ENCODE data around the gene CD99L2. TPM values are rescaled to one million over a fixed set of nuclear protein-coding genes. Genes with fewer than 3 reads are reported as not detected.

The CD99L2 gene
- total RNA-seq, 1 donor from 2014 or later = 61.9 TPM

GRCh38 chrX:150781677-150782076, 116.8 kb downstream of the CD99L2 start:
- Mint-ChIP-seq H3K27ac (ENCODE audit: unreplicated experiment) (no peak overlapping the region), H3K4me3 (ENCODE audit: unreplicated experiment) (no peak overlapping the region), H3K4me1 (ENCODE audit: unreplicated experiment) (no peaks in the 10 kb centered on the region), H3K36me3 (ENCODE audit: unreplicated experiment) (no peaks in the 10 kb centered on the region), H3K9me3 (ENCODE audit: unreplicated experiment) (no peaks in the 10 kb centered on the region), H3K27me3 (ENCODE audit: unreplicated experiment) (no peaks in the 10 kb centered on the region)
- TF ChIP-seq CTCF (IDR thresholded peaks at IDR 0.05) = no peak
- peak; percentile 65 for DNase-seq (ENCODE audit: extremely low spot score, unreplicated experiment)

GRCh38 chrX:150779385-150779784, 119.1 kb downstream of the CD99L2 start:
- no peak for TF ChIP-seq CTCF (IDR thresholded peaks at IDR 0.05)
- Mint-ChIP-seq H3K4me3 (ENCODE audit: unreplicated experiment) (no peak overlapping the region), H3K27ac (ENCODE audit: unreplicated experiment) (no peak overlapping the region), H3K27me3 (ENCODE audit: unreplicated experiment) (no peaks in the 10 kb centered on the region), H3K9me3 (ENCODE audit: unreplicated experiment) (no peaks in the 10 kb centered on the region), H3K4me1 (ENCODE audit: unreplicated experiment) (no peaks in the 10 kb centered on the region), H3K36me3 (ENCODE audit: unreplicated experiment) (peaks cover 6% of the 10 kb centered on the region)
- DNase-seq (ENCODE audit: extremely low spot score, unreplicated experiment) = no peak

DNA sequence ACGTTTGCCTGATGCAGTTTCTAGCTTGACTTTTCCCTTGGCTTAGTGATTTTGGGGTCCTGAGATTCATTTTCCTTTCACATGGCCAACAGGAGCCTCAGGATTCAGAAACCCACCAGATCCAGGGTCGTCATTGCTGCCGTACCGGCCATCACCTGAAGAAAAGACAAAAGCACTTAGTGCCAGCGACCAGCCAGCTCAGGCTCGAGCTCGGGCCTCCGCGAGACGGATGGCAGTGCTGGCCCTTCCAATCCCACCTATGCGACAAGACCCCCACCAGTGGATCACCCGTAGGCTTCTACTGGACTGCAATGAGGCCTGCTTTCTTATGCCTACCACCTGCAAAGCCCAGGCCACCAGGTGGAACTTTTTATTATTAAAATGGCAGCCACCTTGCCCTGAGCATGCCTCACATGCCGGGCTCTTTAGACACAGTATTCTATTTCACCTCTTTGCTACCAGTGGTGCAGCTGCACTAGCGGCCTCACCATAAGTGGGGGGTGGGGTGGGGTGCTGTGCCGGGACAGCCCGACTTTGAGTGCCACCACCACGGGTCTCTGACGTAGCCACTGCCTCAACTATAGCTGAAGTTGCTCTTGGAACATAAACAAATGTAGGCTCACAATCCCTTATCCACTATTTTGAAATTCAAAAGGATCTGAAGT, 121.0 kb downstream of the CD99L2 start:
- no peak for DNase-seq (ENCODE audit: extremely low spot score, unreplicated experiment)
- Mint-ChIP-seq H3K4me1 (ENCODE audit: unreplicated experiment) (no peaks in the 10 kb centered on the region), H3K9me3 (ENCODE audit: unreplicated experiment) (no peaks in the 10 kb centered on the region), H3K27me3 (ENCODE audit: unreplicated experiment) (no peaks in the 10 kb centered on the region), H3K4me3 (ENCODE audit: unreplicated experiment) (no peak overlapping the region), H3K27ac (ENCODE audit: unreplicated experiment) (no peak overlapping the region), H3K36me3 (ENCODE audit: unreplicated experiment) (peaks cover 6% of the 10 kb centered on the region)
- no peak for TF ChIP-seq CTCF (IDR thresholded peaks at IDR 0.05)

- no peak for TF ChIP-seq CTCF (IDR thresholded peaks at IDR 0.05)
- DNase-seq (ENCODE audit: extremely low spot score, unreplicated experiment) = peak; percentile 75
- Mint-ChIP-seq H3K27ac (ENCODE audit: unreplicated experiment) (no peak overlapping the region), H3K4me1 (ENCODE audit: unreplicated experiment) (no peaks in the 10 kb centered on the region), H3K9me3 (ENCODE audit: unreplicated experiment) (no peaks in the 10 kb centered on the region), H3K4me3 (ENCODE audit: unreplicated experiment) (no peak overlapping the region), H3K27me3 (ENCODE audit: unreplicated experiment) (no peaks in the 10 kb centered on the region), H3K36me3 (ENCODE audit: unreplicated experiment) (peaks cover 6% of the 10 kb centered on the region)
These were observed 122.7 kb downstream of the CD99L2 start for GRCh38 chrX:150775569-150776350.

- Mint-ChIP-seq H3K4me1 (ENCODE audit: unreplicated experiment) (no peaks in the 10 kb centered on the region), H3K27me3 (ENCODE audit: unreplicated experiment) (no peaks in the 10 kb centered on the region), H3K36me3 (ENCODE audit: unreplicated experiment) (peaks cover 6% of the 10 kb centered on the region), H3K27ac (ENCODE audit: unreplicated experiment) (no peak overlapping the region), H3K4me3 (ENCODE audit: unreplicated experiment) (no peak overlapping the region), H3K9me3 (ENCODE audit: unreplicated experiment) (no peaks in the 10 kb centered on the region)
- peak; percentile 57 for DNase-seq (ENCODE audit: extremely low spot score, unreplicated experiment)
- TF ChIP-seq CTCF (IDR thresholded peaks at IDR 0.05) = no peak
These were observed 123.5 kb downstream of the CD99L2 start for GRCh38 chrX:150774798-150775568.
